Gastrocnemius medialis (tissue), 4 donors: Measurements from ENCODE around the gene VPS4B. TPM values are rescaled to one million over a fixed set of nuclear protein-coding genes. Genes with fewer than 3 reads are reported as not detected.
A peak's percentile ranks its signal among the peaks of the same experiment; 100 is the strongest.

Experiments
- ATAC-seq, 2 donors: fragments of 150-250 bp; one replicate each; pipeline ENCODE4 v1.9.1; 2016
- DNase-seq, 2 donors: peaks; one replicate each; pipeline ENCODE4 v3.0.0-alpha.2; 2019
- H3K27ac ChIP-seq, 4 donors: fragments of 200-600 bp; sonication (generic); 1 replicate in 1 of 4; 2 replicates in 3 of 4; pipeline ENCODE4 v1.5.1; 2016 to 2018; ENCODE audit warnings: mild to moderate bottlenecking in 2 of 4, moderate library complexity in 1 of 4
- H3K27me3 ChIP-seq, 3 donors: fragments of 200-600 bp; sonication (generic) in 2 of 3; 1 replicate in 1 of 3; 2 replicates in 2 of 3; pipeline versions ENCODE4 v1.5.1 to v1.6.0; 2016 to 2019; ENCODE audit warnings: mild to moderate bottlenecking in 1 of 3, moderate library complexity in 1 of 3
- H3K36me3 ChIP-seq, 2 donors: fragments of 200-600 bp; sonication (generic) in 1 of 2; one replicate each; pipeline ENCODE4 v1.5.1; 2017 to 2018
- H3K4me1 ChIP-seq, 2 donors: fragments of 200-600 bp; sonication (generic) in 1 of 2; one replicate each; pipeline ENCODE4 v1.5.1; 2016 to 2017; ENCODE audit warnings: mild to moderate bottlenecking in 2 of 2
- H3K4me3 ChIP-seq, 4 donors: fragments of 200-600 bp; sonication (generic) in 3 of 4; 1 replicate in 1 of 4; 2 replicates in 3 of 4; pipeline ENCODE4 v1.5.1; 2016 to 2019; ENCODE audit warnings: mild to moderate bottlenecking in 2 of 4
- H3K9me3 ChIP-seq, 3 donors: fragments of 200-600 bp; sonication (generic) in 2 of 3; 1 replicate in 1 of 3; 2 replicates in 2 of 3; pipeline ENCODE4 v1.5.1; 2016 to 2019
- CTCF ChIP-seq, 5 experiments: fragments of 450-650 bp in 3 of 5; fragments of 200-600 bp in 2 of 5; sonication (generic) in 2 of 5; IDR thresholded peaks in 4 of 5; conservative IDR thresholded peaks in 1 of 5; 1 replicate in 4 of 5; 2 replicates in 1 of 5; pipeline ENCODE4 v1.5.1; 2016 to 2019; ENCODE audit warnings: antibody characterized with exemption in 5 of 5, mild to moderate bottlenecking in 3 of 5, moderate library complexity in 3 of 5
- POLR2A ChIP-seq, 2 donors: fragments of 450-650 bp; IDR thresholded peaks; one replicate each; pipeline ENCODE4 v1.6.1; 2017; ENCODE audit warnings: antibody characterized with exemption in 2 of 2, mild to moderate bottlenecking in 2 of 2, moderate library complexity in 2 of 2
- in situ Hi-C, 4 donors: fragments of 200-750 bp; cut with MboI; loops; one replicate each; pipeline versions ENCODE4 v1.15.0 to v1.8.0; 2017; ENCODE audit warnings: low sequenced_read_pairs in 4 of 4
- intact Hi-C: fragments of 100-400 bp; cut with DNase I; formaldehyde crosslinking; loops from one replicate; pipeline ENCODE4 v1.15.1; 2023; ENCODE audit warnings: low total_unique reads
- total RNA-seq, 4 donors: library from RNA; depleted of rRNA; stranded (reverse); fragments of >200 nt; gene quantifications; one replicate each; pipeline versions ENCODE4 v1.1.0 to v1.2.3, GENCODE V29; 2016

VPS4B gene
- total RNA-seq, 4 donors from 2014 or later, result 13.4 to 18.2 (median 16.0) TPM

- Histone ChIP-seq H3K27me3 (no peaks in the 10 kb centered on the region), H3K36me3 (no peaks in the 10 kb centered on the region), H3K27ac (peak overlapping the region in 2 of 4 donors; percentile 32 to 47), H3K4me1 (no peaks in the 10 kb centered on the region), H3K9me3 (no peaks in the 10 kb centered on the region), H3K4me3 (no peak overlapping the region)
- in situ Hi-C loops (loop anchor here (10.0 to 25.0 kb wide), 4 partner anchors 108 to 733 kb away; partner anchors contain the start of gene PHLPP1 (in 2 of the 4)), intact Hi-C loops (no loop called here)
- ATAC-seq (no peak), DNase-seq (no peak)
- no peak for TF ChIP-seq POLR2A (IDR thresholded peaks at IDR 0.05)
- no peak for TF ChIP-seq CTCF (IDR thresholded peaks at IDR 0.05 in 4 of 5, conservative IDR thresholded peaks at IDR 0.05 in 1 of 5)
Observed at GRCh38 chr18:63445037-63445436, 22.8 kb upstream of the VPS4B start.

GRCh38 chr18:63444580-63444979, 22.3 kb upstream of the VPS4B start:
- in situ Hi-C loops (loop anchor here (5.0 to 25.0 kb wide), 5 partner anchors 107 to 732 kb away; partner anchors contain the start of gene PHLPP1 (in 2 of the 4)), intact Hi-C loops (loop anchor here (5.0 kb wide), 1 partner anchor 327 kb away; no protein-coding TSS in a partner anchor)
- no peaks in the 10 kb centered on the region for H3K4me1 ChIP-seq
- TF ChIP-seq POLR2A (IDR thresholded peaks at IDR 0.05) (no peak), CTCF (IDR thresholded peaks at IDR 0.05 in 4 of 5, conservative IDR thresholded peaks at IDR 0.05 in 1 of 5) (no peak)
- ATAC-seq (peak; percentile 80 to 89), DNase-seq (peak; percentile 19 to 20)
- no peaks in the 10 kb centered on the region for H3K36me3 ChIP-seq
- no peaks in the 10 kb centered on the region for H3K9me3 ChIP-seq
- H3K4me3 ChIP-seq, result no peak overlapping the region
- H3K27me3 ChIP-seq, result no peaks in the 10 kb centered on the region
- H3K27ac ChIP-seq, result peak overlapping the region in 2 of 4 donors; percentile 32 to 47

- in situ Hi-C loops (loop anchor here (5.0 to 25.0 kb wide), 5 partner anchors 107 to 732 kb away; partner anchors contain the start of gene PHLPP1 (in 2 of the 4)), intact Hi-C loops (loop anchor here (5.0 kb wide), 1 partner anchor 327 kb away; no protein-coding TSS in a partner anchor)
- DNase-seq (no peak), ATAC-seq (no peak)
- no peaks in the 10 kb centered on the region for H3K27me3 ChIP-seq
- H3K36me3 ChIP-seq, result no peaks in the 10 kb centered on the region
- no peaks in the 10 kb centered on the region for H3K9me3 ChIP-seq
- peaks cover 3 to 5% of the 10 kb centered on the region in 2 donors for H3K4me1 ChIP-seq
- H3K4me3 ChIP-seq, result no peak overlapping the region
- H3K27ac ChIP-seq, result no peak overlapping the region
- TF ChIP-seq POLR2A (IDR thresholded peaks at IDR 0.05) (no peak), CTCF (IDR thresholded peaks at IDR 0.05 in 4 of 5, conservative IDR thresholded peaks at IDR 0.05 in 1 of 5) (no peak)
Observed at GRCh38 chr18:63443829-63444228, 21.6 kb upstream of the VPS4B start.

GRCh38 chr18:63440881-63441280, 18.6 kb upstream of the VPS4B start:
- in situ Hi-C loops, result loop anchor here (5.0 to 25.0 kb wide), 5 partner anchors 104 to 729 kb away; partner anchors contain the start of gene PHLPP1 (in 2 of the 4)
- DNase-seq (no peak), ATAC-seq (no peak)
- no peak for TF ChIP-seq CTCF (IDR thresholded peaks at IDR 0.05 in 4 of 5, conservative IDR thresholded peaks at IDR 0.05 in 1 of 5)
- TF ChIP-seq POLR2A (IDR thresholded peaks at IDR 0.05), result no peak
- H3K4me1 ChIP-seq, result peaks cover 3 to 5% of the 10 kb centered on the region in 2 donors
- H3K36me3 ChIP-seq, result no peaks in the 10 kb centered on the region
- H3K27ac ChIP-seq, result peak overlapping the region in 1 of 4 donors; percentile 3
- no peak overlapping the region for H3K4me3 ChIP-seq
- H3K9me3 ChIP-seq, result no peaks in the 10 kb centered on the region
- no peaks in the 10 kb centered on the region for H3K27me3 ChIP-seq
- intact Hi-C loops, result loop anchor here (5.0 kb wide), 1 partner anchor 324 kb away; no protein-coding TSS in a partner anchor
